ENCODE data around the gene PLB1.

Gene PLB1

DNA sequence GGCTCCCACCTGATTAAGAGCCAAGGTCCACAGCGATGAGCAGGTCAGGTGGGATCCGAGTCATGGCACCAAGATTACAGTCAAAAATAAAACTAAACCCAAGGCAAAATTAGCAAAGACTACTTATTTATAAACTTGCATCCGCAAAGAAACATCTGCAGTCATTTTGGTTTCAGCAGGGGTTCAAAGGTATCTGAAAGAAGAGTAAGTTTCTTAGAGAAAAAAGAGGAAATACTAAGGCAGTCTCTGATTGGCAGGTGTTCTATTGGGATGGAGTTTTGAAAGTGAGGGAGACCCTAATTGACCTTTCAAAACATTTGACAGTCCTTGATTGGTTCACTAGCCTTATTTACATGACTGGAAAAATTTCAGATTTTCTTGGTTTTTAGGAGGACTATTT, 11.0 kb upstream of the PLB1 start:
- Histone ChIP-seq H3K9me3 (ENCODE audit: control insufficient read depth in 2 of 2, low read length in 2 of 2) (no peaks in the 10 kb centered on the region), H3K27ac (ENCODE audit: low read length) (no peak overlapping the region), H3K36me3 (ENCODE audit: control insufficient read depth in 2 of 2, insufficient read depth in 2 of 2, low read length in 2 of 2) (no peaks in the 10 kb centered on the region), H3K27me3 (ENCODE audit: control insufficient read depth in 1 of 2, insufficient read depth in 2 of 2, low read length in 2 of 2) (no peaks in the 10 kb centered on the region), H3K4me1 (ENCODE audit: control insufficient read depth, insufficient read depth, low read length) (no peaks in the 10 kb centered on the region), H3K4me3 (ENCODE audit: low read length in 2 of 2) (no peak overlapping the region), H3K9ac (ENCODE audit: low read length in 2 of 2) (no peak overlapping the region)

- Histone ChIP-seq H3K4me3 (ENCODE audit: low read length in 2 of 2) (no peak overlapping the region), H3K9ac (ENCODE audit: low read length in 2 of 2) (no peak overlapping the region), H3K27ac (ENCODE audit: low read length) (no peak overlapping the region), H3K27me3 (ENCODE audit: control insufficient read depth in 1 of 2, insufficient read depth in 2 of 2, low read length in 2 of 2) (no peaks in the 10 kb centered on the region), H3K36me3 (ENCODE audit: control insufficient read depth in 2 of 2, insufficient read depth in 2 of 2, low read length in 2 of 2) (no peaks in the 10 kb centered on the region), H3K9me3 (ENCODE audit: control insufficient read depth in 2 of 2, low read length in 2 of 2) (no peaks in the 10 kb centered on the region), H3K4me1 (ENCODE audit: control insufficient read depth, insufficient read depth, low read length) (no peaks in the 10 kb centered on the region)
These were observed 9.3 kb upstream of the PLB1 start for GRCh38 chr2:28486526-28486925.

DNA sequence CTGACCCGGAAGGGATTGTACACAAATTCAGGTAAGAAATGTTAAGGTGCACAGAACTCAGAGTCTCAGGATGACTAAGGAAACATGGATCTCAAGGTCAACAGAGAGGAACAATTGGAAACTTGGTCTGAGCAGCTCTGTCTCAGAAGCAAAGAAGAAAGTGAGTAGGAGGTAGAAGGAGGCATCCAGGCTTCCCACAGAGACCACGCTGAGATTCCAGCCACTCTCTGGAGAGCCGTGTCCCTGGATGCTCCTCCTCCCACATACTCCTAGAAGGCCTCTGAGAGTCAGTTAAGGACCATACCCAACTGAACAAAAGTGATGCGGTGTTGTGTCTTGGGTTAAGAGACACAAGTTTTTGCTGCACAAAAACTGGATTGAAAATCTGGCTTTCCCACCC, 8.6 kb upstream of the PLB1 start:
- Histone ChIP-seq H3K4me1 (ENCODE audit: control insufficient read depth, insufficient read depth, low read length) (no peaks in the 10 kb centered on the region), H3K9me3 (ENCODE audit: control insufficient read depth in 2 of 2, low read length in 2 of 2) (no peaks in the 10 kb centered on the region), H3K36me3 (ENCODE audit: control insufficient read depth in 2 of 2, insufficient read depth in 2 of 2, low read length in 2 of 2) (no peaks in the 10 kb centered on the region), H3K27ac (ENCODE audit: low read length) (no peak overlapping the region), H3K4me3 (ENCODE audit: low read length in 2 of 2) (no peak overlapping the region), H3K27me3 (ENCODE audit: control insufficient read depth in 1 of 2, insufficient read depth in 2 of 2, low read length in 2 of 2) (no peaks in the 10 kb centered on the region), H3K9ac (ENCODE audit: low read length in 2 of 2) (no peak overlapping the region)

DNA sequence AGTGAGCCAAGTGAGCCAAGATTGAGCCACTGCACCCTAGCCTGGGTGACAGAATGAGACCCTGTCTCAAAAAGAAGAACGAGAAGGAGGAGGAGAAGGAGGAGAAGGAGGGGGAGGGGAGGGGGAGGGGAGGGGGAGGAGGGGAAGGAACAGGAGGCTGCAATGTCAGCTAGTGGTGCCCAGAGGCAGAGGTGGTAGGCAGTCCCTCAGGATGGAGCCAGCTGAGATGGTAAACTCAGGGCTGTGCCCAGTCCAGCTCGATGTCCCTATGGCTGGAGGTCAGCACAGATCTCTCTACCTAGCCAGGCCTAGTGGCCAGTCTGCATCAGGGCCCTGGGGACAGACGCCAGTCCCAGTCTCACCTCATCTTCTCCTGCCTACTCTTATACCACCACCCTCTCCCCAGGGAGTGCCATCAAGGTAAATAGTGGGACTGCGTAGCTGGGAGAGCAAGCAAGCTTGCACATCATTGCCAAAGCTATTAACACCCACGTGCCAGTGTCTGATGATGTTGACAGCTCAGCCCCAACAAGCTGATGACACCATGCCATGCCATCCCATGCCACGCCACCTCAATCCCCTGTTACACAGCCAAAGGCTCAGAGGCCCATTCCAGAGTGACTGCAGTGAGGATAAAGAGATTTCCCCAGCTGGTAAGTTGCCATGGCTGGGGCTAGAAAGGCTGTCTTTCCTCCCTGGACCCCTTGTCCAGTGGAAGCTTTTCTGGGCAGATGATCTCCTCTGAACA, 7.6 kb upstream of the PLB1 start:
- no peaks in the 10 kb centered on the region for H3K27me3 ChIP-seq (ENCODE audit: control insufficient read depth in 1 of 2, insufficient read depth in 2 of 2, low read length in 2 of 2)
- H3K4me1 ChIP-seq (ENCODE audit: control insufficient read depth, insufficient read depth, low read length) = no peaks in the 10 kb centered on the region
- H3K9ac ChIP-seq (ENCODE audit: low read length in 2 of 2) = no peak overlapping the region
- H3K27ac ChIP-seq (ENCODE audit: low read length) = no peak overlapping the region
- H3K4me3 ChIP-seq (ENCODE audit: low read length in 2 of 2) = no peak overlapping the region
- no peaks in the 10 kb centered on the region for H3K9me3 ChIP-seq (ENCODE audit: control insufficient read depth in 2 of 2, low read length in 2 of 2)
- no peaks in the 10 kb centered on the region for H3K36me3 ChIP-seq (ENCODE audit: control insufficient read depth in 2 of 2, insufficient read depth in 2 of 2, low read length in 2 of 2)

GRCh38 chr2:28488858-28489575, 6.8 kb upstream of the PLB1 start:
- Histone ChIP-seq H3K27me3 (ENCODE audit: control insufficient read depth in 1 of 2, insufficient read depth in 2 of 2, low read length in 2 of 2) (no peaks in the 10 kb centered on the region), H3K9ac (ENCODE audit: low read length in 2 of 2) (no peak overlapping the region), H3K4me3 (ENCODE audit: low read length in 2 of 2) (no peak overlapping the region), H3K36me3 (ENCODE audit: control insufficient read depth in 2 of 2, insufficient read depth in 2 of 2, low read length in 2 of 2) (no peaks in the 10 kb centered on the region), H3K27ac (ENCODE audit: low read length) (no peak overlapping the region), H3K9me3 (ENCODE audit: control insufficient read depth in 2 of 2, low read length in 2 of 2) (no peaks in the 10 kb centered on the region), H3K4me1 (ENCODE audit: control insufficient read depth, insufficient read depth, low read length) (no peaks in the 10 kb centered on the region)

DNA sequence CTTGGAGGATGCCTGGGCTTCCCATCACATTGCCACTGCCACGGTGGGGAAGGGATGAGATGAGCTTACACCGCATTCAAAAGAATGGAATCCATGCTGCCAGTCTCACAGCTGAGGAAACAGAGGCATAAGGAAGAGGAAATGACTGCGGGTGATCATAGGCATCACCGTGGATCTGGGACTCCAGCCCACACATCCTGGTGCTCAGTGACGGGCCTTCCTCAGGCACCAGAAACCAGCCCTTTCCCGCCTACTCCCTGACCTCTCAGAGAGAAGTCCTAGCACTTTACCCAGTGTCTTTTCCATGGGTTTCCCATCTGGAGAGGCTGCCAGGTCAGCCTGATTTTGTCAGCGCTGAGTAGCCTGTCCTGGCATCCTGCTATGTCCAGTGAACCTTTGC, 5.3 kb upstream of the PLB1 start:
- Histone ChIP-seq H3K27ac (ENCODE audit: low read length) (no peak overlapping the region), H3K9ac (ENCODE audit: low read length in 2 of 2) (no peak overlapping the region), H3K4me1 (ENCODE audit: control insufficient read depth, insufficient read depth, low read length) (no peaks in the 10 kb centered on the region)

GRCh38 chr2:28492282-28492681, 3.6 kb upstream of the PLB1 start:
- Histone ChIP-seq H3K27me3 (ENCODE audit: control insufficient read depth in 1 of 2, insufficient read depth in 2 of 2, low read length in 2 of 2) (no peaks in the 10 kb centered on the region), H3K4me1 (ENCODE audit: control insufficient read depth, insufficient read depth, low read length) (no peaks in the 10 kb centered on the region), H3K9ac (ENCODE audit: low read length in 2 of 2) (no peak overlapping the region), H3K36me3 (ENCODE audit: control insufficient read depth in 2 of 2, insufficient read depth in 2 of 2, low read length in 2 of 2) (no peaks in the 10 kb centered on the region), H3K27ac (ENCODE audit: low read length) (no peak overlapping the region), H3K4me3 (ENCODE audit: low read length in 2 of 2) (no peak overlapping the region), H3K9me3 (ENCODE audit: control insufficient read depth in 2 of 2, low read length in 2 of 2) (no peaks in the 10 kb centered on the region)

More for the DNA sequence above, 5.3 kb upstream of the PLB1 start:
- Histone ChIP-seq H3K4me3 (ENCODE audit: low read length in 2 of 2) (no peak overlapping the region), H3K9me3 (ENCODE audit: control insufficient read depth in 2 of 2, low read length in 2 of 2) (no peaks in the 10 kb centered on the region), H3K27me3 (ENCODE audit: control insufficient read depth in 1 of 2, insufficient read depth in 2 of 2, low read length in 2 of 2) (no peaks in the 10 kb centered on the region), H3K36me3 (ENCODE audit: control insufficient read depth in 2 of 2, insufficient read depth in 2 of 2, low read length in 2 of 2) (no peaks in the 10 kb centered on the region)

GRCh38 chr2:28493636-28494035, 2.2 kb upstream of the PLB1 start:
- H3K36me3 ChIP-seq (ENCODE audit: control insufficient read depth in 2 of 2, insufficient read depth in 2 of 2, low read length in 2 of 2) = no peaks in the 10 kb centered on the region
- no peaks in the 10 kb centered on the region for H3K9me3 ChIP-seq (ENCODE audit: control insufficient read depth in 2 of 2, low read length in 2 of 2)
- H3K4me1 ChIP-seq (ENCODE audit: control insufficient read depth, insufficient read depth, low read length) = no peaks in the 10 kb centered on the region
- no peak overlapping the region for H3K4me3 ChIP-seq (ENCODE audit: low read length in 2 of 2)
- H3K9ac ChIP-seq (ENCODE audit: low read length in 2 of 2) = no peak overlapping the region
- no peaks in the 10 kb centered on the region for H3K27me3 ChIP-seq (ENCODE audit: control insufficient read depth in 1 of 2, insufficient read depth in 2 of 2, low read length in 2 of 2)
- H3K27ac ChIP-seq (ENCODE audit: low read length) = no peak overlapping the region

- H3K36me3 ChIP-seq (ENCODE audit: control insufficient read depth in 2 of 2, insufficient read depth in 2 of 2, low read length in 2 of 2) = no peaks in the 10 kb centered on the region
- H3K27ac ChIP-seq (ENCODE audit: low read length) = no peak overlapping the region
- H3K9me3 ChIP-seq (ENCODE audit: control insufficient read depth in 2 of 2, low read length in 2 of 2) = no peaks in the 10 kb centered on the region
- H3K4me3 ChIP-seq (ENCODE audit: low read length in 2 of 2) = no peak overlapping the region
- H3K4me1 ChIP-seq (ENCODE audit: control insufficient read depth, insufficient read depth, low read length) = no peaks in the 10 kb centered on the region
- H3K9ac ChIP-seq (ENCODE audit: low read length in 2 of 2) = no peak overlapping the region
- no peaks in the 10 kb centered on the region for H3K27me3 ChIP-seq (ENCODE audit: control insufficient read depth in 1 of 2, insufficient read depth in 2 of 2, low read length in 2 of 2)
These were observed 921 bp downstream of the PLB1 start for GRCh38 chr2:28496781-28497180.

DNA sequence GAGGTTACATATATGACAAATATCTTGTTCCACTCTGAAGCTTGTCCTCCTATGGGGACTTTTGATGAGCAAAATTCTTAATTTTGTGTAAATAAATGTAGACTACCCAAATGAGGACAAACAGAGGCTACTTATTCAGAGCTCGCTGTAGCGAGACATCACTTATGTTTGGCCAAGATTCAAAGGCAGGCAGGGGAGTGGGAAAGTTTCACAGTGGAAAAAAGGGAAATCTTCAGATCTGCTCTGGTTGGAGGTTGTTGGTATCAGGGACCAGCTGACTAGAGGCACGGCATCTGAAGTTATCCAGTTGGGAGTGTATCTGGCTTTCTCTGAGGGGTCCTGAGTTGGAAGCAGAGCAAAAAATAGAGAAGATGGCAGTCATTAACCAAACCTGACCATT, 1.3 kb downstream of the PLB1 start:
- Histone ChIP-seq H3K9ac (ENCODE audit: low read length in 2 of 2) (no peak overlapping the region), H3K4me1 (ENCODE audit: control insufficient read depth, insufficient read depth, low read length) (no peaks in the 10 kb centered on the region), H3K27me3 (ENCODE audit: control insufficient read depth in 1 of 2, insufficient read depth in 2 of 2, low read length in 2 of 2) (no peaks in the 10 kb centered on the region), H3K27ac (ENCODE audit: low read length) (no peak overlapping the region), H3K4me3 (ENCODE audit: low read length in 2 of 2) (no peak overlapping the region), H3K36me3 (ENCODE audit: control insufficient read depth in 2 of 2, insufficient read depth in 2 of 2, low read length in 2 of 2) (no peaks in the 10 kb centered on the region), H3K9me3 (ENCODE audit: control insufficient read depth in 2 of 2, low read length in 2 of 2) (no peaks in the 10 kb centered on the region)

DNA sequence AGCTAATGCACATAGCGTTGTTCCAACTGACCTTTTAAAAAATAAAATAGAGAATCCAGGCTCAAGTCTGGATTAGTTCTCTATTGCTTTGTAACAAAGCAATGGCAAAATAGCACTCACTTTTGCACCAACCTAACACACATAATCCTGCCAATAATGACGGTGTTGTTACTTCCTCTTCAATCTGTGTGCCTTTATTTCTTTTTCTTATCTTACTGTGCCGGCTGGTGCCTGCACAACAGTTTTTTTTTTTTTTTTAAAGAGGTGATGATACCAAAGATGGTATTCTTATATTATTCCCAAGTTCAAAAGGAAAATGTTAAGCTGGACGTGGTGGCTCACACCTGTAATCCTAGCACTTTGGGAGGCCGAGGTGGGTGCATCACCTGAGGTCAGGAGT, 3.4 kb downstream of the PLB1 start:
- Histone ChIP-seq H3K9me3 (ENCODE audit: control insufficient read depth in 2 of 2, low read length in 2 of 2) (no peaks in the 10 kb centered on the region), H3K4me3 (ENCODE audit: low read length in 2 of 2) (no peak overlapping the region), H3K27ac (ENCODE audit: low read length) (no peak overlapping the region), H3K36me3 (ENCODE audit: control insufficient read depth in 2 of 2, insufficient read depth in 2 of 2, low read length in 2 of 2) (no peaks in the 10 kb centered on the region), H3K4me1 (ENCODE audit: control insufficient read depth, insufficient read depth, low read length) (no peaks in the 10 kb centered on the region), H3K27me3 (ENCODE audit: control insufficient read depth in 1 of 2, insufficient read depth in 2 of 2, low read length in 2 of 2) (no peaks in the 10 kb centered on the region), H3K9ac (ENCODE audit: low read length in 2 of 2) (no peak overlapping the region)
